HepG2 (cell line): Measurements from ENCODE around the gene CCDC183. TPM values are rescaled to one million over a fixed set of nuclear protein-coding genes. Genes with fewer than 3 reads are reported as not detected.
A peak's percentile ranks its signal among the peaks of the same experiment; 100 is the strongest.

Experiments used
- ARID4A ChIP-seq: sonication (generic); formaldehyde crosslinking; IDR thresholded peaks from 2 replicates; pipeline ENCODE4 v1.5.0; 2020; ENCODE audit warnings: mild to moderate bottlenecking, missing genetic modification reagents, borderline replicate concordance
- DMTF1 ChIP-seq: sonication (generic); formaldehyde crosslinking; IDR thresholded peaks from 2 replicates; pipeline ENCODE4 v1.4.0; 2020; ENCODE audit warnings: mild to moderate bottlenecking, missing genetic modification reagents
- DRAP1 ChIP-seq: IDR thresholded peaks from 2 replicates; pipeline ENCODE4 v1.6.1; 2016; ENCODE audit warnings: missing genetic modification reagents, missing compliant biosample characterization
- FOXA1 ChIP-seq, 2 experiments: fragments of 450-650 bp in 1 of 2; sonication (generic) in 1 of 2; formaldehyde crosslinking in 1 of 2; IDR thresholded peaks; 2 replicates each; pipeline versions ENCODE4 v1.4.0 to v1.6.1; 2016 to 2020; ENCODE audit warnings: missing genetic modification reagents in 1 of 2
- KDM6A ChIP-seq: IDR thresholded peaks from 2 replicates; pipeline ENCODE4 v1.6.1; 2016; ENCODE audit warnings: low read depth
- MLXIP ChIP-seq: sonication (generic); formaldehyde crosslinking; IDR thresholded peaks from 2 replicates; pipeline ENCODE4 v1.9.0; 2021; ENCODE audit warnings: missing genetic modification reagents, borderline replicate concordance
- MZF1 ChIP-seq: sonication (generic); formaldehyde crosslinking; IDR thresholded peaks from 2 replicates; pipeline ENCODE4 v1.8.1; 2023; ENCODE audit warnings: mild to moderate bottlenecking, missing genetic modification reagents, borderline replicate concordance
- NCOR1 ChIP-seq: fragments of 200-600 bp; sonication (generic); IDR thresholded peaks from 2 replicates; pipeline ENCODE4 v1.7.0; 2017; ENCODE audit warnings: antibody characterized with exemption, low read length, borderline replicate concordance
- NFYC ChIP-seq: IDR thresholded peaks from 2 replicates; pipeline ENCODE4 v1.6.1; 2016; ENCODE audit warnings: missing genetic modification reagents, missing compliant biosample characterization
- PITX1 ChIP-seq: sonication (generic); formaldehyde crosslinking; IDR thresholded peaks from 2 replicates; pipeline ENCODE4 v1.5.1; 2020; ENCODE audit warnings: mild to moderate bottlenecking, missing genetic modification reagents
- SNAI1 ChIP-seq: sonication (generic); formaldehyde crosslinking; IDR thresholded peaks from 2 replicates; pipeline ENCODE4 v1.5.0; 2020; ENCODE audit warnings: mild to moderate bottlenecking, missing genetic modification reagents, borderline replicate concordance
- ZBTB34 ChIP-seq: sonication (generic); formaldehyde crosslinking; IDR thresholded peaks from 2 replicates; pipeline ENCODE4 v1.8.0; 2022; ENCODE audit warnings: mild to moderate bottlenecking, missing genetic modification reagents
- ZNF121 ChIP-seq: sonication (generic); formaldehyde crosslinking; IDR thresholded peaks from 2 replicates; pipeline ENCODE4 v1.5.0; 2020; ENCODE audit warnings: mild to moderate bottlenecking, missing genetic modification reagents
- ZNF430 ChIP-seq: sonication (generic); formaldehyde crosslinking; IDR thresholded peaks from 2 replicates; pipeline ENCODE4 v1.9.0; 2021; ENCODE audit warnings: mild to moderate bottlenecking, missing genetic modification reagents
- ZNF432 ChIP-seq: sonication (generic); formaldehyde crosslinking; IDR thresholded peaks from 2 replicates; pipeline ENCODE4 v1.5.0; 2020; ENCODE audit warnings: missing genetic modification reagents, mild to moderate bottlenecking, borderline replicate concordance
- ZNF691 ChIP-seq: sonication (generic); formaldehyde crosslinking; IDR thresholded peaks from 2 replicates; pipeline ENCODE4 v1.4.0; 2020; ENCODE audit warnings: missing genetic modification reagents, low read depth, mild to moderate bottlenecking, borderline replicate concordance
- ZNF879 ChIP-seq: sonication (generic); formaldehyde crosslinking; IDR thresholded peaks from 2 replicates; pipeline ENCODE4 v1.8.1; 2023; ENCODE audit warnings: missing genetic modification reagents
- ZSCAN31 ChIP-seq: sonication (generic); formaldehyde crosslinking; IDR thresholded peaks from 2 replicates; pipeline ENCODE4 v1.5.0; 2020; ENCODE audit warnings: low read depth, mild to moderate bottlenecking, missing genetic modification reagents
- polyA plus RNA-seq, 8 experiments: library from polyadenylated mRNA; depleted of rRNA in 3 of 8; stranded (reverse) in 7 of 8; unstranded in 1 of 8; fragments of >200 nt; fragmentation: Illumina TruSeq in 4 of 8; extraction: Trizol in 4 of 8; gene quantifications; 2 replicates each; pipeline versions ENCODE4 v1.2.1 to v1.2.3, GENCODE V29; 2011 to 2016; ENCODE audit warnings: low read depth in 4 of 8, missing spikeins in 1 of 8, mixed read lengths in 1 of 8; ENCODE audit not compliant: insufficient read depth in 1 of 8
- total RNA-seq, 5 experiments: library from RNA; depleted of rRNA; stranded (reverse); fragments of >200 nt; fragmentation: Illumina TruSeq; extraction: Trizol; gene quantifications; 2 replicates each; pipeline ENCODE4 v1.2.3, GENCODE V29; 2016; ENCODE audit warnings: low read depth in 1 of 5

CCDC183 gene
- total and polyA plus RNA-seq, 2 of the 13 experiments (the other 11 are each of a cell fraction or from before 2014, with no cell fraction given) = 5.0 to 66.4 TPM

- TF ChIP-seq NCOR1 (no peak), ZBTB34 (CRISPR knock-in tag) (0 out of 2 replicates have a peak, but pooled peaks have one; percentile 4), ZSCAN31 (CRISPR knock-in tag) (no peak), SNAI1 (no peak), KDM6A (CRISPR knock-in tag) (peak; percentile 71), ARID4A (peak; percentile 25; the same call in 1 of the 2 replicates), DMTF1 (no peak), MLXIP (CRISPR knock-in tag) (no peak), ZNF879 (CRISPR knock-in tag) (no peak), MZF1 (CRISPR knock-in tag) (no peak), ZNF691 (CRISPR knock-in tag) (no peak), DRAP1 (CRISPR knock-in tag) (peak; percentile 92), ZNF121 (CRISPR knock-in tag) (no peak), FOXA1 (IDR thresholded peaks at IDR 0.05) (no peak), FOXA1 (CRISPR knock-in tag; IDR thresholded peaks at IDR 0.05) (peak; percentile 90), PITX1 (peak; percentile 99), NFYC (no peak), ZNF430 (CRISPR knock-in tag) (no peak), ZNF432 (CRISPR knock-in tag) (no peak)
Observed at GRCh38 chr9:136789523-136789937, 6.6 kb upstream of the CCDC183 start (continued).
